ENCODE measurements around the gene CCDC197.

GRCh38 chr14:94021001-94021400 lies 23.9 kb downstream of the CCDC197 start:
- TF ChIP-seq CTCF (conservative IDR thresholded peaks at IDR 0.05), result no peak
- no peak for TF ChIP-seq ZFX (IDR thresholded peaks at IDR 0.05)

Data from C4-2B (cell line).